SK-N-SH treated with all-trans-retinoic acid at 6 μM for 48 hours (cell line): ENCODE data around the gene RTL1.

Source experiments
- ATAC-seq: fragments of 200-7000 bp; cut with Tn5 transposase; 3 replicates; pipeline ENCODE4 v1.9.1; 2020; ENCODE audit warnings: mild to moderate bottlenecking, moderate library complexity
- ARNTL ChIP-seq: fragments of 450-650 bp; formaldehyde crosslinking; IDR thresholded peaks from 2 replicates; pipeline ENCODE4 v1.5.0; 2020; ENCODE audit warnings: low read depth, mild to moderate bottlenecking, moderate library complexity, borderline replicate concordance
- CSDC2 ChIP-seq: fragments of 250-450 bp; sonication (Bioruptor Pico); IDR thresholded peaks from 2 replicates; pipeline ENCODE4 v1.5.0; 2020; ENCODE audit warnings: mild to moderate bottlenecking, moderate library complexity
- ESRRG ChIP-seq: fragments of 250-450 bp; sonication (Bioruptor Pico); IDR thresholded peaks from 2 replicates; pipeline ENCODE4 v1.6.1; 2021; ENCODE audit warnings: mild to moderate bottlenecking
- GLIS3 ChIP-seq: fragments of 250-450 bp; sonication (Bioruptor Pico); IDR thresholded peaks from 2 replicates; pipeline ENCODE4 v1.5.0; 2020; ENCODE audit warnings: mild to moderate bottlenecking, moderate library complexity
- ISL1 ChIP-seq: fragments of 250-450 bp; sonication (Bioruptor Pico); IDR thresholded peaks from 2 replicates; pipeline ENCODE4 v2.1.2; 2022; ENCODE audit warnings: mild to moderate bottlenecking, moderate library complexity
- PPARA ChIP-seq: fragments of 250-450 bp; sonication (Bioruptor Pico); IDR thresholded peaks from 2 replicates; pipeline ENCODE4 v1.5.0; 2020; ENCODE audit warnings: mild to moderate bottlenecking, borderline replicate concordance
- RARB ChIP-seq: fragments of 250-450 bp; sonication (Bioruptor Pico); IDR thresholded peaks from 2 replicates; pipeline ENCODE4 v1.8.0; 2021; ENCODE audit warnings: mild to moderate bottlenecking, moderate library complexity
- SNAI2 ChIP-seq: fragments of 250-450 bp; sonication (Bioruptor Pico); IDR thresholded peaks from 2 replicates; pipeline ENCODE4 v1.5.0; 2020; ENCODE audit warnings: mild to moderate bottlenecking, moderate library complexity
- ZC3H10 ChIP-seq: fragments of 250-450 bp; sonication (Bioruptor Pico); IDR thresholded peaks from 2 replicates; pipeline ENCODE4 v1.5.1; 2021; ENCODE audit warnings: mild to moderate bottlenecking, moderate library complexity
- ZFP3 ChIP-seq: fragments of 250-450 bp; sonication (Bioruptor Pico); IDR thresholded peaks from 2 replicates; pipeline ENCODE4 v1.5.0; 2020; ENCODE audit warnings: mild to moderate bottlenecking, moderate library complexity
- ZNF565 ChIP-seq: fragments of 450-650 bp; formaldehyde crosslinking; conservative IDR thresholded peaks from 2 replicates; pipeline ENCODE4 v1.5.0; 2020; ENCODE audit warnings: low read depth, mild to moderate bottlenecking, moderate library complexity
- ZNF70 ChIP-seq: fragments of 450-650 bp; formaldehyde crosslinking; IDR thresholded peaks from 2 replicates; pipeline ENCODE4 v1.5.0; 2020; ENCODE audit warnings: mild to moderate bottlenecking, moderate library complexity
- ZNF8 ChIP-seq: fragments of 450-650 bp; formaldehyde crosslinking; IDR thresholded peaks from 2 replicates; pipeline ENCODE4 v1.5.0; 2020; ENCODE audit warnings: mild to moderate bottlenecking, moderate library complexity
- TF ChIP-seq, protein P1 (sequence below): fragments of 250-450 bp; sonication (Bioruptor Pico); IDR thresholded peaks from 2 replicates; pipeline ENCODE4 v1.5.0; 2020; ENCODE audit warnings: mild to moderate bottlenecking, moderate library complexity
- TF ChIP-seq, protein P2 (sequence below): fragments of 250-450 bp; sonication (Bioruptor Pico); IDR thresholded peaks from 2 replicates; pipeline ENCODE4 v1.5.1; 2020; ENCODE audit warnings: low read depth, mild to moderate bottlenecking, moderate library complexity
- TF ChIP-seq, protein P3 (sequence below): fragments of 250-450 bp; sonication (Bioruptor Pico); IDR thresholded peaks from 2 replicates; pipeline ENCODE4 v1.8.0; 2021; ENCODE audit warnings: low read depth, mild to moderate bottlenecking, moderate library complexity, borderline replicate concordance
- TF ChIP-seq, protein P4 (sequence below): fragments of 250-450 bp; sonication (Bioruptor Pico); IDR thresholded peaks from 2 replicates; pipeline ENCODE4 v1.5.1; 2021; ENCODE audit warnings: mild to moderate bottlenecking, moderate library complexity

RTL1 gene

DNA sequence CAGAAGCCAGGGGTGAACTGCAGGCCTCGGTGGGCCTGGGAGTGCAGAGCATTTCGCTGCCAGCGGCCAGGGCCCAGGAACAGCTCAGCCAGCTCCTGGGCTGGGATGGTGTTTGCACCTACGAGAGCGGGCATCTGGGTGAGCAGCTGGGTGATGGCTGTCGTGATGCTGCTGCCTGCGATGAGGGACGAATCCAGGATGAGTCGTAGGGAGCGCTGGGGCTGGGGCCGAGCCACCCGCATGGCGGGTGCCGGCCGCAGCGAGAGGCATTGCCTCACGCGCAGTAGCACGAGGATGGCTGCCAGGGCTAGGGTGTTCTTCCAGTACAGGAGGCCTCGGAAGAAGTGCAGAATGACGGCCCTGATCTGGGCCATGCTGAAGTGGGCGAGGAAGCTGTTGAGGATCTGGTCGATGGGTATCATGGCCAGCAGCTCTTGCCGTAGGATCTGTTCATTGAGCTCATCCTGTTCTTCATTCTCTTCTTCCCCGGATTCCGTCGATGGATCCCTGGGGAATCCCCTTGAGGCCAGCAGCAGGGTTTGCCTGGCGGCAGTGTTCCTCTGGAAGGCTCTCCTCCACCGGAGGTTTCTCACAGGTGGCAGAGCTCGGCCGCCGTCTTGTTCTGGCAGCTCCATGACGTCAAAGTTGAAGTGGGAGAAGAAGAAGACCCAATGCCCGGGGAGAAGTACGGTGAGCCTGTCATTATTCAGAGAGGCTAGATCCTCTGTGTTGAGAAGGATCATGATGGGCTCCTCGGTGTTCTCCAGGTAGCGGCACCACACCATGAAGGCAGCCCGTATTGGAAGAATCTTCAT is 22.1 kb downstream of the RTL1 start (continued):
- TF ChIP-seq, protein P1, sequence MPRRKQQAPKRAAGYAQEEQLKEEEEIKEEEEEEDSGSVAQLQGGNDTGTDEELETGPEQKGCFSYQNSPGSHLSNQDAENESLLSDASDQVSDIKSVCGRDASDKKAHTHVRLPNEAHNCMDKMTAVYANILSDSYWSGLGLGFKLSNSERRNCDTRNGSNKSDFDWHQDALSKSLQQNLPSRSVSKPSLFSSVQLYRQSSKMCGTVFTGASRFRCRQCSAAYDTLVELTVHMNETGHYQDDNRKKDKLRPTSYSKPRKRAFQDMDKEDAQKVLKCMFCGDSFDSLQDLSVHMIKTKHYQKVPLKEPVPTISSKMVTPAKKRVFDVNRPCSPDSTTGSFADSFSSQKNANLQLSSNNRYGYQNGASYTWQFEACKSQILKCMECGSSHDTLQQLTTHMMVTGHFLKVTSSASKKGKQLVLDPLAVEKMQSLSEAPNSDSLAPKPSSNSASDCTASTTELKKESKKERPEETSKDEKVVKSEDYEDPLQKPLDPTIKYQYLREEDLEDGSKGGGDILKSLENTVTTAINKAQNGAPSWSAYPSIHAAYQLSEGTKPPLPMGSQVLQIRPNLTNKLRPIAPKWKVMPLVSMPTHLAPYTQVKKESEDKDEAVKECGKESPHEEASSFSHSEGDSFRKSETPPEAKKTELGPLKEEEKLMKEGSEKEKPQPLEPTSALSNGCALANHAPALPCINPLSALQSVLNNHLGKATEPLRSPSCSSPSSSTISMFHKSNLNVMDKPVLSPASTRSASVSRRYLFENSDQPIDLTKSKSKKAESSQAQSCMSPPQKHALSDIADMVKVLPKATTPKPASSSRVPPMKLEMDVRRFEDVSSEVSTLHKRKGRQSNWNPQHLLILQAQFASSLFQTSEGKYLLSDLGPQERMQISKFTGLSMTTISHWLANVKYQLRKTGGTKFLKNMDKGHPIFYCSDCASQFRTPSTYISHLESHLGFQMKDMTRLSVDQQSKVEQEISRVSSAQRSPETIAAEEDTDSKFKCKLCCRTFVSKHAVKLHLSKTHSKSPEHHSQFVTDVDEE (CRISPR knock-in tag), result no peak
- TF ChIP-seq ISL1 (CRISPR knock-in tag), result no peak
- TF ChIP-seq ESRRG (CRISPR knock-in tag), result no peak

DNA sequence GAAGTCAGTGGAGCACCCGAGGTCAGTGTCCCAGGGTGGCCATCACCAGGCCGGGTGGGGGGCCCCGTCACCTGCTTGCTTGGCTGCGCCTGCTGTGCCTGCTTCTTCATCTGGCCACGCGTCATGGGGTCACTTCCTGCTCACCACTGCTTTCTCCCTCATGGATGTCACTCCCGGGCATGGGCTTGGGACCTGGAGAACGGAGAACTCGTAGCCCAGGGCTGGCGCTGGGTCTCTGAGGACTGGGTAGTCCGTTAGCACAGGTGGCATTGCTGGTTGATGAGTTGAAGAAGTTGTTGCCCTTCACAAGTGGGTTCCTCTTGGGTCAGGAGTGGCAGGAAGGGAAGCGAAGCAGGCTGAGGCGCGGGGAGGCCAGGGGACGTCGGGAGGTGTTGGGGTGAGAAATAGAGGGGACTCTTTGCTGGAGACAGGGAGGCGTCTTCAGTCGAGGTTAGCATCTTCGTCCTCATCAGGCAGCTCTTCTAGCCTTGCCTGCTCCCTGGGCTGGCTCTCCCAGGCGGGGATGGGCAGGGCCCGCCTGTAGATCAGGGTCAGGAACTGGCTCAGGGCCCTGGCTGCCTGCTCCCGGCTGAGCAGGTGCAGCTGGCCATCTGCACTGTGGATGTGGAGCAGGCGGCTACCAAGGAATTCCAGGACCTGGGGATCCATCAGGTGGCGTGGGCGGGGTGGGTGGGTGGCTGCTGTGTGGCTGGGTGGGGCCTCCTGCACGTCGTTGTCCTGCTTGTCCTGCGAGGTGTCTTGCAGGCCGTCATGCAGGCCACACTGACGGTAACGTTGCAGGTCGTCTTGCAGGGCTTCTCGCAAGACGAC is 23.0 kb downstream of the RTL1 start:
- TF ChIP-seq CSDC2 (CRISPR knock-in tag), result no peak

DNA sequence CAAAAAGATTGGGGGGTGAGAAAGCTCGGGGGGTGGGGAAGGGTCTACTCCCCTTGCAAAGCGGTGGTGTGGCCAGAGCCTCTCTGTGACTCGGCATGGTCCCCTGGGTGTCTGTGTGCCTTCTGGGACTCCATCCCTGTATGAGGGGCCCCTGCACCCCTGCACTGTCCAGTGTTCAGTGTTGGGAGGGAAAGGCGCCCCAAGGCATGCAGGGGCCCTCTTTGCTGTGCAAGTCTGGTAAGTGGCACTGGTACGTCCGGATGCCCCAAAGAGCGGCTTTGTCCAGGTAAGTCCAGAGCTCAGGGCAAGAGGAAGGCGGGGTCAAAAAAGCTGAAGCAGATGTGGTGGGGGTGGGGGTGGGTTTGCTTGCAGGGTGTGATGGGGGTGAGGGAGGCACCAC is 23.7 kb downstream of the RTL1 start:
- TF ChIP-seq, protein P2, sequence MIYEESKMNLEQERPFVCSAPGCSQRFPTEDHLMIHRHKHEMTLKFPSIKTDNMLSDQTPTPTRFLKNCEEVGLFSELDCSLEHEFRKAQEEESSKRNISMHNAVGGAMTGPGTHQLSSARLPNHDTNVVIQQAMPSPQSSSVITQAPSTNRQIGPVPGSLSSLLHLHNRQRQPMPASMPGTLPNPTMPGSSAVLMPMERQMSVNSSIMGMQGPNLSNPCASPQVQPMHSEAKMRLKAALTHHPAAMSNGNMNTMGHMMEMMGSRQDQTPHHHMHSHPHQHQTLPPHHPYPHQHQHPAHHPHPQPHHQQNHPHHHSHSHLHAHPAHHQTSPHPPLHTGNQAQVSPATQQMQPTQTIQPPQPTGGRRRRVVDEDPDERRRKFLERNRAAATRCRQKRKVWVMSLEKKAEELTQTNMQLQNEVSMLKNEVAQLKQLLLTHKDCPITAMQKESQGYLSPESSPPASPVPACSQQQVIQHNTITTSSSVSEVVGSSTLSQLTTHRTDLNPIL (CRISPR knock-in tag), result no peak
- TF ChIP-seq ZFP3 (CRISPR knock-in tag) (no peak), ZNF565 (CRISPR knock-in tag) (no peak)
- ATAC-seq, result no peak

More for the DNA sequence above, 23.0 kb downstream of the RTL1 start:
- no peak for ATAC-seq

DNA sequence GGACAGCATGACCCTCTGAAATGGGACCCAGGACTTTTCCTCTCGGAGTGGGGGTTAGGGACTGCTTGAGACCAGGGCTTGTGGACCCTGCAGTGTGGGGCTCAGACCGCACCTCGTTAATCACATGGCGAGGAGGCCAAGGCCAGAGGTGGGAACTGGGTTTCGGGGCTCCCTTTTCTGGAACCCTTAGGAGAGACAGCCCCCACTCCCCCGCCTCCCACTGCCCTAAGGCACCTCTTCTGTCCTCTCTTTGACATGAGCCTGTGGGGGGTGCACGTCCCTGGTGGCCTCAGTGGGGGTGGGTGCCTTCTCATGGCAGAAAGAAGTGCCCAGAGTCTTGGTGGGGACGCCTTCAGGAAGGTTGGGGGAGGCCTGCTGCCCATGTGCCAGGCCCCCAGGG is 24.3 kb downstream of the RTL1 start:
- TF ChIP-seq CSDC2 (CRISPR knock-in tag) (no peak), ESRRG (CRISPR knock-in tag) (no peak), PPARA (CRISPR knock-in tag) (no peak), ZNF565 (CRISPR knock-in tag) (no peak), GLIS3 (CRISPR knock-in tag) (no peak), SNAI2 (CRISPR knock-in tag) (no peak), ZNF70 (CRISPR knock-in tag) (no peak), RARB (CRISPR knock-in tag) (no peak), ARNTL (CRISPR knock-in tag) (no peak), ZC3H10 (CRISPR knock-in tag) (no peak), ZFP3 (CRISPR knock-in tag) (no peak), ZNF8 (CRISPR knock-in tag) (no peak)
- TF ChIP-seq, protein P3, sequence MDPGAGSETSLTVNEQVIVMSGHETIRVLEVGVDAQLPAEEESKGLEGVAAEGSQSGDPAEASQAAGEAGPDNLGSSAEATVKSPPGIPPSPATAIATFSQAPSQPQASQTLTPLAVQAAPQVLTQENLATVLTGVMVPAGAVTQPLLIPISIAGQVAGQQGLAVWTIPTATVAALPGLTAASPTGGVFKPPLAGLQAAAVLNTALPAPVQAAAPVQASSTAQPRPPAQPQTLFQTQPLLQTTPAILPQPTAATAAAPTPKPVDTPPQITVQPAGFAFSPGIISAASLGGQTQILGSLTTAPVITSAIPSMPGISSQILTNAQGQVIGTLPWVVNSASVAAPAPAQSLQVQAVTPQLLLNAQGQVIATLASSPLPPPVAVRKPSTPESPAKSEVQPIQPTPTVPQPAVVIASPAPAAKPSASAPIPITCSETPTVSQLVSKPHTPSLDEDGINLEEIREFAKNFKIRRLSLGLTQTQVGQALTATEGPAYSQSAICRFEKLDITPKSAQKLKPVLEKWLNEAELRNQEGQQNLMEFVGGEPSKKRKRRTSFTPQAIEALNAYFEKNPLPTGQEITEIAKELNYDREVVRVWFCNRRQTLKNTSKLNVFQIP (CRISPR knock-in tag), result no peak
- TF ChIP-seq, protein P4, sequence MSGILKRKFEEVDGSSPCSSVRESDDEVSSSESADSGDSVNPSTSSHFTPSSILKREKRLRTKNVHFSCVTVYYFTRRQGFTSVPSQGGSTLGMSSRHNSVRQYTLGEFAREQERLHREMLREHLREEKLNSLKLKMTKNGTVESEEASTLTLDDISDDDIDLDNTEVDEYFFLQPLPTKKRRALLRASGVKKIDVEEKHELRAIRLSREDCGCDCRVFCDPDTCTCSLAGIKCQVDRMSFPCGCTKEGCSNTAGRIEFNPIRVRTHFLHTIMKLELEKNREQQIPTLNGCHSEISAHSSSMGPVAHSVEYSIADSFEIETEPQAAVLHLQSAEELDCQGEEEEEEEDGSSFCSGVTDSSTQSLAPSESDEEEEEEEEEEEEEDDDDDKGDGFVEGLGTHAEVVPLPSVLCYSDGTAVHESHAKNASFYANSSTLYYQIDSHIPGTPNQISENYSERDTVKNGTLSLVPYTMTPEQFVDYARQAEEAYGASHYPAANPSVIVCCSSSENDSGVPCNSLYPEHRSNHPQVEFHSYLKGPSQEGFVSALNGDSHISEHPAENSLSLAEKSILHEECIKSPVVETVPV (CRISPR knock-in tag), result no peak
- TF ChIP-seq, protein P1 (CRISPR knock-in tag), result no peak
- ATAC-seq, result no peak
